SU-DHL-6 (cell line): ENCODE results near the gene CPSF4L.

Experiments
- H2AFZ ChIP-seq: fragments of 200-600 bp; sonication (generic); 2 replicates; pipeline ENCODE4 v1.6.1; 2014; ENCODE audit warnings: low read depth, mild to moderate bottlenecking, moderate library complexity, mixed read lengths, antibody characterized with exemption, low read length; ENCODE audit not compliant: severe bottlenecking
- H3F3A ChIP-seq: fragments of 200-600 bp; shearing (Covaris generic); 2 replicates; pipeline ENCODE4 v1.6.0; 2016; ENCODE audit warnings: antibody characterized with exemption, mild to moderate bottlenecking; ENCODE audit not compliant: insufficient read depth
- H3K27ac ChIP-seq: fragments of 200-600 bp; sonication (generic); 2 replicates; pipeline ENCODE4 v1.5.1; 2016; ENCODE audit warnings: low read depth, mild to moderate bottlenecking, low read length, moderate library complexity, mixed read lengths
- H3K27me3 ChIP-seq: fragments of 200-600 bp; sonication (generic), shearing (Covaris generic); 2 replicates; pipeline ENCODE4 v1.6.0; 2014; ENCODE audit warnings: mild to moderate bottlenecking, low read length
- H3K36me3 ChIP-seq: fragments of 200-600 bp; sonication (generic); 2 replicates; pipeline ENCODE4 v1.6.1; 2014; ENCODE audit warnings: mild to moderate bottlenecking, low read length, mixed read lengths
- H3K4me2 ChIP-seq: fragments of 300-600, 200-600 bp; shearing (Covaris generic), sonication (generic); 2 replicates; pipeline ENCODE4 v1.6.0; 2014; ENCODE audit warnings: low read length, low read depth, mild to moderate bottlenecking; ENCODE audit not compliant: poor library complexity, severe bottlenecking
- H3K4me3 ChIP-seq: fragments of 200-600 bp; sonication (generic); 2 replicates; pipeline ENCODE4 v1.5.1; 2014; ENCODE audit warnings: antibody characterized with exemption, low read length, mild to moderate bottlenecking, mixed read lengths; ENCODE audit not compliant: insufficient read depth, poor library complexity, severe bottlenecking
- H3K79me2 ChIP-seq: fragments of 200-600 bp; sonication (generic); 2 replicates; pipeline ENCODE4 v1.6.1; 2014; ENCODE audit warnings: mild to moderate bottlenecking, low read length, moderate library complexity; ENCODE audit not compliant: insufficient read depth
- H3K9ac ChIP-seq: fragments of 200-600 bp; sonication (generic); 2 replicates; pipeline ENCODE4 v1.7.0; 2014; ENCODE audit warnings: mild to moderate bottlenecking, low read length
- H3K9me2 ChIP-seq: fragments of 200-600 bp; sonication (generic); replicated peaks from 2 replicates; pipeline ENCODE4 v1.6.1; 2014; ENCODE audit warnings: low read length; ENCODE audit not compliant: insufficient read depth
- H3K9me3 ChIP-seq: fragments of 200-600 bp; sonication (generic); 2 replicates; pipeline ENCODE4 v1.6.1; 2014; ENCODE audit warnings: low read length, mixed read lengths; ENCODE audit not compliant: insufficient read depth
- H4K20me1 ChIP-seq: fragments of 200-600 bp; sonication (generic); 2 replicates; pipeline ENCODE4 v1.6.1; 2014; ENCODE audit warnings: low read depth, mild to moderate bottlenecking, antibody characterized with exemption, low read length, moderate library complexity, mixed read lengths
- EZH2phosphoT487 ChIP-seq: fragments of 200-600 bp; sonication (generic), shearing (Covaris generic); conservative IDR thresholded peaks from 2 replicates; pipeline ENCODE4 v1.6.1; 2018; ENCODE audit warnings: mild to moderate bottlenecking, antibody characterized with exemption, low read length, moderate library complexity, mixed read lengths
- TF ChIP-seq, protein P1 (sequence below): fragments of 200-600 bp; sonication (generic); IDR thresholded peaks from one replicate; pipeline ENCODE4 v1.5.1; 2017; ENCODE audit warnings: antibody characterized with exemption, mild to moderate bottlenecking, low read length, moderate library complexity; ENCODE audit not compliant: insufficient read depth, poor library complexity, severe bottlenecking

The CPSF4L gene

DNA sequence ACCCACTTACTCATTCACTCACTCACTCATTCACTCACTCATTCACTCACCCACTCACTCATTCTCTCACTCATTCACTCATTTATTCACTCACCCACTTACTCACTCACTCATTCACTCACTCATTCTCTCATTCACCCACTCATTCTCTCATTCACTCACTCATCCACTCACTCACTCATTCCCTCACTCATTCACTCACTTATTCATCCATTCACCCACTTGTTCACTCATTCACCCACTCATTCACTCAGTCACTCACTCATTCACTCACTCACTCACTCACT is 7.6 kb upstream of the CPSF4L start:
- H2AFZ ChIP-seq, result no peak overlapping the region
- H3K4me3 ChIP-seq, result no peak overlapping the region
- H3K79me2 ChIP-seq, result no peaks in the 10 kb centered on the region
- no peaks in the 10 kb centered on the region for H3K9me3 ChIP-seq
- no peaks in the 10 kb centered on the region for H3K27me3 ChIP-seq
- no peaks in the 10 kb centered on the region for H3F3A ChIP-seq
- no peaks in the 10 kb centered on the region for H3K9me2 ChIP-seq
- H3K4me2 ChIP-seq, result no peak overlapping the region
- H3K36me3 ChIP-seq, result no peaks in the 10 kb centered on the region
- H3K9ac ChIP-seq, result no peak overlapping the region
- H3K27ac ChIP-seq, result no peak overlapping the region
- no peak for TF ChIP-seq EZH2phosphoT487
- TF ChIP-seq, protein P1, sequence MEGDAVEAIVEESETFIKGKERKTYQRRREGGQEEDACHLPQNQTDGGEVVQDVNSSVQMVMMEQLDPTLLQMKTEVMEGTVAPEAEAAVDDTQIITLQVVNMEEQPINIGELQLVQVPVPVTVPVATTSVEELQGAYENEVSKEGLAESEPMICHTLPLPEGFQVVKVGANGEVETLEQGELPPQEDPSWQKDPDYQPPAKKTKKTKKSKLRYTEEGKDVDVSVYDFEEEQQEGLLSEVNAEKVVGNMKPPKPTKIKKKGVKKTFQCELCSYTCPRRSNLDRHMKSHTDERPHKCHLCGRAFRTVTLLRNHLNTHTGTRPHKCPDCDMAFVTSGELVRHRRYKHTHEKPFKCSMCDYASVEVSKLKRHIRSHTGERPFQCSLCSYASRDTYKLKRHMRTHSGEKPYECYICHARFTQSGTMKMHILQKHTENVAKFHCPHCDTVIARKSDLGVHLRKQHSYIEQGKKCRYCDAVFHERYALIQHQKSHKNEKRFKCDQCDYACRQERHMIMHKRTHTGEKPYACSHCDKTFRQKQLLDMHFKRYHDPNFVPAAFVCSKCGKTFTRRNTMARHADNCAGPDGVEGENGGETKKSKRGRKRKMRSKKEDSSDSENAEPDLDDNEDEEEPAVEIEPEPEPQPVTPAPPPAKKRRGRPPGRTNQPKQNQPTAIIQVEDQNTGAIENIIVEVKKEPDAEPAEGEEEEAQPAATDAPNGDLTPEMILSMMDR, result no peak
- no peaks in the 10 kb centered on the region for H4K20me1 ChIP-seq

DNA sequence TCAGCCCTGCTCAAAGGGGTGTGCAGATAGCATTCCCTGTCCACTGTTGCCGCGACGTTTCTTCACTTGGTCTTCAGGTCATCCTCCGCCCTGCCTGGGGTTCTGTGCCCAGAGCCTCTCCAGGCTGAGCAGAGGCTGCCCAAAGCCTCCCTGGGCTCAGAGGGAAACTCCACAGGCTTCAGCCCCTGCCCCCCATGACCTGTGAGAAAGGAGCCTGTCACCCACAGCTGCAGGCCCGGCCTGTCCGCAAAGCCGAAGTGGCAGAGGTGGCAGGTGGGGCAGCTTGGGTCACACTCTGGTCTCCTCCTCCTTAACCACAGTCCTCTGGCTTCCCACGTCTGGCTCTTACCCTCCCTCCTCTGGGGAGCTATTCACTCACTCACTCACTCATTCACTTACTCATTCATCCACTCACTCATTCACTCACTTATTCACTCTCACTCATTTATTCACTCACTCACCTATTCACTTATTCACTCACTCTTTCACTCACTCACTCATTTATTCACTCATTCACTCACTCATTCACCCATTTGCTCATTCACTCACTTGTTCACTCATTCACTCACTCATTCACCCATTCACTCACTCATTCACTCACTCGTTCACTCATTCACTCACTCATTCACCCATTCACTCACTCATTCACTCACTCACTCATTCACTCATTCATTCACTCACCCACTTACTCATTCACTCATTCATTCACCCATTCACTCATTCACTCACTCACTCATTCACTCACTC is 7.1 kb upstream of the CPSF4L start:
- Histone ChIP-seq H3K9me2 (no peaks in the 10 kb centered on the region), H3K36me3 (no peaks in the 10 kb centered on the region), H2AFZ (no peak overlapping the region), H3K27me3 (no peaks in the 10 kb centered on the region), H3K79me2 (no peaks in the 10 kb centered on the region), H3K4me2 (no peak overlapping the region), H3F3A (no peaks in the 10 kb centered on the region), H4K20me1 (no peaks in the 10 kb centered on the region), H3K27ac (no peak overlapping the region), H3K9me3 (no peaks in the 10 kb centered on the region), H3K4me3 (no peak overlapping the region), H3K9ac (no peak overlapping the region)
- TF ChIP-seq EZH2phosphoT487, result no peak
- TF ChIP-seq, protein P1, result no peak

DNA sequence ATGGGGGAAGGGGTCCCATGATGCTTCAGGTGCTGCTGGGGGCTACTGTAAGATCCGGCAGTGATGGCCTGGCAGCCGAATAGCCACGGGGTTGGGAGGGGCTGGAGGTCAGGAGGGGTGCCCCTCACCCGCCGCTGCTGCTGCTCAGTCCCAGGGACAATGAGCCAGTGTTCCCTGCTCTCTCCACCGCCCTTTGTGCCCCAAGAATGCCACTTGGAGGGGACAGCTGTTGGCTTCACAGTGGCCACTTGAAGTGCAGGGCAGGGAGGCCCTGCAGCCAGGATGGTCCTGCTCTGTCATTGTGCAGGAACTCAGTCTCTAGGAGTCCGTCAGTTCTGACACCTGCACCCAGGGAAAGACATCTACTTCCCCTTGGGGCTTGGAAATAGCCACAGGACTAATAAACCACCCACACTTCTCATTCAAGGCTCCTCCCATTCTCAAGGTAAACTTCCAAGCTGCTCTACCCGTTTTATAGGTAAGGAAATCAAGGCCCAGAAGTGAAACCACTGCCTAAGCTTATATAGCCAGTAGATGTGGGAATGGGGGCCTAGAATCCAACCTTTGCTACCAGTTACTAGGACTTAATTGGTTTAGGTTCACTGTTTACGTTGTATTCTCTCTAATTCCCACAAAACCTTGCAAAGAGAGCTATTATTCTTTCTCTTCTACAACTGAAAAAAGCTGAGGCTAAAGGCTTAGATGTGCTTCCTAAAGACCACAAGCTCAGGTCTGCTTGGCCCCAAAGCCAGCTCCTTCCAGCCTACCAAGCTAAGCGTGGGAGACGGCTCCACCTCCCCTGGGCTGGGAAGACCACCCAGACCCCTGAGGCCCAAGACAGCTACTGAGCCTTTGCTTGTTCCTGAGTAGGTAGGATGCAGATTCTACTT is 6.2 kb upstream of the CPSF4L start:
- H3K9me3 ChIP-seq, result no peaks in the 10 kb centered on the region
- H3K9ac ChIP-seq, result no peak overlapping the region
- no peak overlapping the region for H3K4me2 ChIP-seq

More for the DNA sequence above, 6.2 kb upstream of the CPSF4L start:
- no peak overlapping the region for H3K4me3 ChIP-seq
- H3F3A ChIP-seq, result no peaks in the 10 kb centered on the region
- H3K36me3 ChIP-seq, result no peaks in the 10 kb centered on the region
- H2AFZ ChIP-seq, result no peak overlapping the region
- H4K20me1 ChIP-seq, result no peaks in the 10 kb centered on the region
- TF ChIP-seq EZH2phosphoT487, result no peak
- TF ChIP-seq, protein P1, result no peak
- no peaks in the 10 kb centered on the region for H3K9me2 ChIP-seq
- H3K27ac ChIP-seq, result no peak overlapping the region
- H3K27me3 ChIP-seq, result no peaks in the 10 kb centered on the region
- H3K79me2 ChIP-seq, result no peaks in the 10 kb centered on the region
